Subcutaneous abdominal adipose tissue (tissue), 5 donors: ENCODE results near the gene CNDP1.

Experiments used
- H3K27ac ChIP-seq: one replicate; pipeline ENCODE4 v1.7.0; 2013; ENCODE audit warnings: low read depth, mild to moderate bottlenecking, inconsistent platforms, low read length, moderate library complexity
- H3K27me3 ChIP-seq, 5 donors: one replicate each; pipeline ENCODE4 v1.7.0; 2013; ENCODE audit warnings: low read length in 5 of 5, inconsistent platforms in 1 of 5; ENCODE audit not compliant: control insufficient read depth in 5 of 5, insufficient read depth in 4 of 5
- H3K36me3 ChIP-seq, 5 donors: one replicate each; pipeline ENCODE4 v1.7.0; 2013; ENCODE audit warnings: low read length in 5 of 5; ENCODE audit not compliant: control insufficient read depth in 5 of 5, insufficient read depth in 5 of 5
- H3K4me1 ChIP-seq, 5 donors: one replicate each; pipeline ENCODE4 v1.7.0; 2013; ENCODE audit warnings: low read length in 5 of 5, mild to moderate bottlenecking in 3 of 5, moderate library complexity in 1 of 5; ENCODE audit not compliant: control insufficient read depth in 5 of 5, insufficient read depth in 5 of 5
- H3K4me3 ChIP-seq, 5 donors: one replicate each; pipeline ENCODE4 v1.7.0; 2013; ENCODE audit warnings: low read length in 5 of 5, low read depth in 1 of 5
- H3K9ac ChIP-seq, 5 donors: one replicate each; pipeline ENCODE4 v1.7.0; 2013; ENCODE audit warnings: low read length in 5 of 5, mild to moderate bottlenecking in 4 of 5, moderate library complexity in 3 of 5
- H3K9me3 ChIP-seq, 5 donors: one replicate each; pipeline ENCODE4 v1.7.0; 2013; ENCODE audit warnings: low read length in 5 of 5; ENCODE audit not compliant: control insufficient read depth in 5 of 5
- donor health status: healthy.
- donor health status: healthy.
- donor health status: healthy.
- donor health status: healthy.
- donor health status: healthy.

Gene CNDP1

DNA sequence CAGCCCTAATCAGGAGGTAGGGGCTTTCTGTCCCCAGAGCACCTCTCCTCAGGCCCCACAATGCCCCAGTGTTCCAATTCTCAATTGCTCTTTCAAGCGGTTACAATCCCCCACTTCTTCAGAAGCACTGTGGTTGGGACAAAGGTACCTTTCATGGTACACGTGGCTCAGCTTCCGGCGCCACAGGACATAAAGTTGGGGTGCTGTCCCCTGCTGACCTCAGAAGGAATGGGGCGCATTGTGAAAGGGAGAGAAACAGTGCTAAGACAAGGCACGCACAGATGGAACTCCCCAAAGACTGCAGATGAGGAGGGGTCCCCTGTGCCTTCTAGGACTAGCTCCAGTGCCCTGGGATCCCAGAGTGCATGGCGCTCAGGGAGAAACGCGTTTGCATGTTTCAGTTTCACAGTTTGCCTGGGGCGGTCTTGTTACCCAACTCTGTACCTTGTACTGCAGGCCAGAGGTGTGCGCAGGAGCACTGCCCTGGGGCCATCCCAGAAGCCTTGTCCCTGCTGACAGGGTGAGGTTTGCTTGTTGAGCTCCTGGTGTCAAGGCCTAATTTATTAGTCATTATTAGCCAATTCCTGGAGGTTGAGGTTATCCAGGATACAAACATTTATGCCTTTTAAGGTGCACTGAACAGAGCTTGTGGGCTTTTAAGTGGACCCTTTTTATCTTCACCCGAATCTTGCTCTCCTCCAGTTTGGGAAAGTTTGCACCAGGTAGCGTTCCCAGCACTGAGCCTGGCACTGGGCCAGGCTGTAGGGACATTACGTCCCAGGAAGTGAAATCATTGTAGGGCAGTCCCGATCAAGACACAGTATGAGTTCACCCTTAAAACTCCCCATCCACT, 7.6 kb downstream of the CNDP1 start:
- H3K9ac ChIP-seq = no peak overlapping the region
- H3K4me1 ChIP-seq = peaks cover 0 to 18% (median 10%) of the 10 kb centered on the region in 5 donors
- H3K27me3 ChIP-seq = peaks cover 4 to 16% (median 6%) of the 10 kb centered on the region in 5 donors
- H3K4me3 ChIP-seq = no peak overlapping the region
- H3K27ac ChIP-seq = no peak overlapping the region
- H3K36me3 ChIP-seq = no peaks in the 10 kb centered on the region
- H3K9me3 ChIP-seq = no peaks in the 10 kb centered on the region

DNA sequence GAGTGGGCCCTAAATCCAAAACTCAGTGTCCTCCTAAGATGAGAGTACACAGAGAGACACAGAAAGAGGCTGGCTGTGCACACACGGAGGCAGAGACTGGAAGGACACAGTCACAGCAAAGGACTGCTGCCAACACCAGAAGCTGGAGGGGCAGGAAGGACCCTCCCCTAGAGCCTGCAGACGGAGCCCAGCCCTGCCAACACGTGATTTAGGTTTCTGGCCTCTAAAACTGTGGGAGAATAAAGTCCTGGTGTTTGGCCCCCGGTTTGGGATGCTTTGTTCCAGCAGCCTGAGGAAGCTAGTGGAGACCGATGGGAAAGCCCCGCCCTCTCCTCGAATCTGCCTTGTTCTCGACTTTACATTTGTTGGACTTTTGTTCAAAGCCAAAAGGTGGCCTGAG, 10.6 kb downstream of the CNDP1 start:
- Histone ChIP-seq H3K27ac (peak overlapping the region; percentile 2), H3K9ac (no peak overlapping the region), H3K4me3 (no peak overlapping the region), H3K36me3 (no peaks in the 10 kb centered on the region), H3K27me3 (peaks cover 4 to 16% (median 6%) of the 10 kb centered on the region in 5 donors), H3K9me3 (peaks cover 0 to 9% (median 3%) of the 10 kb centered on the region in 5 donors), H3K4me1 (peaks cover 0 to 26% (median 16%) of the 10 kb centered on the region in 5 donors)

DNA sequence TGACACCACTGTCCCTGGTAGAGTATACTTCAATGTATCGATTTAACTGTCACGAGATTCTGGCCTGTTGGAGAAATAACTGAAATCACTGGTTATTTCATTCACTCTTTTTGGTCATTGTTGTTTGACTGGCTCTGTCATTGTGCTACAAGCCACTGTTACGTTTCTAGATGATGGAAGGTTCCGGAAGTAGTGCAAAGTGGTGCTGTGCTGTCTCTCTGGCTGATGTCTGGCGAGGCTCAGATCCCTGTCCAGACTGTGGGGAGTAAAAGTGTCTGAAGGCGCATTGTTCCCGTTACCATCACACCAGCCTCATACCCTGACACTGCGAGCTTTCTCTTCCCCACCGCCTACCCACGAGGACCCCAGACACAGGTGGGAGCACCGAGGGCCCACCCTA, 11.7 kb downstream of the CNDP1 start:
- peaks cover 0 to 10% (median 3%) of the 10 kb centered on the region in 5 donors for H3K9me3 ChIP-seq
- H3K27me3 ChIP-seq = peaks cover 3 to 12% (median 3%) of the 10 kb centered on the region in 5 donors
- H3K4me1 ChIP-seq = peaks cover 0 to 26% (median 16%) of the 10 kb centered on the region in 5 donors
- no peaks in the 10 kb centered on the region for H3K36me3 ChIP-seq
- peak overlapping the region in 1 of 5 donors; percentile 28 for H3K9ac ChIP-seq
- no peak overlapping the region for H3K4me3 ChIP-seq
- H3K27ac ChIP-seq = peak overlapping the region; percentile 75

DNA sequence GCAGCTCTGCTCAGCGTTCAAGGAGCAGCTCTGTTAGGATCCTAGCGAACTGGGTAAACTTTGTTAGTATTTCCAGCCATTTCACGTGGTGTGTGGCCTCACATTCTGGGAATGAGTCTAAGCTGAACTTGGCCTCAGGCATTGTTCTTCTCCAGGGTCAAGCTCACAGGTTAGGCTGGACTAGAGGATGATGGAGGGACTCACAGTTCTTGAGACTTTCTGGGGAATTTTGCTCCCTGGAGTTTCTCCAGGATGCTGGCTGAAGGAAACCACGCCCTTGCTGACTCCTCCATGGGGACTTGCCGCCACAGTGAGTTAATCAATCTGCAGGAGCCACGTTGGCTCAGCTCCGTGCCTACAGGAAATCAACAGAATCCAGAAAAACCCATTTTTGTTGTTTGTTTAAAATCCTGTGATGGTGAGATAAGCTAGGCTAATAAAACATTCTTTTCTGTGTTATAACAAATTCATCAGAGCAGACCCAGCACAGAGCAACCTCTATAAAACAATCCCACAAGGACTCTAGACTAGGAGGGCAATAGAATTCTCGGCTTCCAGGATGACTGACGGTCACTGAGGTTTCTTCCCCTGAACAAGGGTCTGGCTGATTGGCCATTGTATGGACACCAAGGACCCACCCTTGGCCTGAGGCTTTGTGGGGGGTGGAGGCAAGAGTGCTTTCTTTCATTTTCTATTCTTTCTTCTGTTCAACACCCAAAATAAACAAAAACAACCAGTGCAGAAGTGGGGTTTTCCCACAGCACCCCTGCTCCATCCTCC, 12.6 kb downstream of the CNDP1 start:
- Histone ChIP-seq H3K9me3 (peaks cover 0 to 10% (median 3%) of the 10 kb centered on the region in 5 donors), H3K4me1 (peaks cover 0 to 26% (median 16%) of the 10 kb centered on the region in 5 donors), H3K27me3 (peaks cover 0 to 9% (median 2%) of the 10 kb centered on the region in 5 donors), H3K27ac (peak overlapping the region; percentile 75), H3K4me3 (no peak overlapping the region), H3K9ac (peak overlapping the region in 1 of 5 donors; percentile 13), H3K36me3 (no peaks in the 10 kb centered on the region)

DNA sequence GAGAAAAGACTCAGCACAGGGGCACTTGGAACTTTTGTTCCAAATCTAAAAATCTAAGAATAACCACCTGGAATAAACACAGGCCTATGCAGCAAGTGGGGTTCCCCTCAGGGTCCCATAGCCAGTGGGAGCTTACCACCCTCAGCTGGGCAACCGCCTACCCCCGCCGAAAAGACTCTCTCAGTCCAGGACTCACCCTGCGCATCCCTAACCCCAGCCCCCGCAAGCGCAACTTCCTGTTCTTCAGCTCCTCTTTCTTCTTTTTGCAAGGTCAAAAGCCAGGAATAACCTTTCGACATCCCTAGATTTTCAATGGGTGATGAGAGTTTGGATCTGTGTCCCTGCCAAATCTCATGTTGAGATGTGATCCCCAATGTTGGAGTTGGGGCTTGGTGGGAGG, 13.6 kb downstream of the CNDP1 start:
- Histone ChIP-seq H3K27ac (peak overlapping the region; percentile 75), H3K36me3 (no peaks in the 10 kb centered on the region), H3K9ac (no peak overlapping the region), H3K9me3 (peaks cover 0 to 10% (median 3%) of the 10 kb centered on the region in 5 donors), H3K4me1 (peaks cover 0 to 26% (median 16%) of the 10 kb centered on the region in 5 donors), H3K27me3 (peaks cover 0 to 8% (median 2%) of the 10 kb centered on the region in 5 donors), H3K4me3 (no peak overlapping the region)

DNA sequence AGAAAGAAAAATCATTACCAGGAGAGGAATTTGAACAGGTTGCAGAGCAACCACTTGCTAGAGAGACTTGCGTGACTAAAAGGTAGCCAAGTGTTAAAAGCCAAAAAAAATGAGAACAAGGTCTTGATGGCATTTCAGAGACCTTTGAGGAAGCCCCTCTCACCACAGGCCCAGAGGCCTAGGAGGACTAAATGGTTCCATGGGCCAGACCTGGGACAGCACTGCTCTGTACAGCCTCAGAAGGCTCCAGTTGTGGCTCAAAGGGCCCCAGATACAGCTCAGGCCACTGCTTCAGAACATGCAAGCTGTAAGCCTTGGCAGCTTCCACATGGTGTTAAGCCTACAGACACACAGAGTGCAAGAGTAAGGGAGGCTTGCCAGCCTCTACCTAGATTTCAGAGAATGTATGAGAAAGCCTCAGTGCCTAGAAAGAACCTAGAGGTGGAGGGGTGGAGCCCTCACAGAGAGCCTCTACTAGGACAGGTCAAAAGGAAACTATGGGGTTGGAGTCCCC, 15.3 kb downstream of the CNDP1 start:
- peaks cover 0 to 10% (median 3%) of the 10 kb centered on the region in 5 donors for H3K9me3 ChIP-seq
- H3K4me1 ChIP-seq = peaks cover 0 to 26% (median 16%) of the 10 kb centered on the region in 5 donors
- peaks cover 0 to 16% (median 4%) of the 10 kb centered on the region in 5 donors for H3K27me3 ChIP-seq
- H3K27ac ChIP-seq = no peak overlapping the region
- no peak overlapping the region for H3K4me3 ChIP-seq
- no peak overlapping the region for H3K9ac ChIP-seq
- H3K36me3 ChIP-seq = no peaks in the 10 kb centered on the region

DNA sequence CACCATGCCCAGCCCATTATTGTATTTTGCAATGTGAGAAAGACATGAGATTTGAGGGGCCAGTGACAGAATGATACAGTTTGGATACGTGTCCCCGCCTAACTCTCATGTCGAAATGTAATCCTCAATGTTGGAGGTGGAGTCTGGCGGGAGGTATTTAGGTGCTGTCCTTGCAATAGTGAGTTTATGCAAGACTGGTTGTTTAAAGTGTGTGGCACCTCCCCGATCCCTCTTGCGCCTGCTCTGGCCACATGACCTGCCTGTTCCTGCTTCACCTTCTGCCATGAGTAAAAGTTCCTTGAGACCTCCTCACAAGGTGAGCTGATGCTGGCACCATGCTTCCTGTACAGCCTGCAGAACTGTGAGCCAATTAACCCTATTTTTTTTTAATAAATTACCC, 16.6 kb downstream of the CNDP1 start:
- H3K9ac ChIP-seq = no peak overlapping the region
- H3K4me3 ChIP-seq = no peak overlapping the region
- H3K27me3 ChIP-seq = peaks cover 0 to 15% (median 8%) of the 10 kb centered on the region in 5 donors
- H3K9me3 ChIP-seq = peaks cover 0 to 10% (median 3%) of the 10 kb centered on the region in 5 donors
- H3K36me3 ChIP-seq = no peaks in the 10 kb centered on the region
- H3K27ac ChIP-seq = no peak overlapping the region
- peaks cover 0 to 20% (median 16%) of the 10 kb centered on the region in 5 donors for H3K4me1 ChIP-seq

DNA sequence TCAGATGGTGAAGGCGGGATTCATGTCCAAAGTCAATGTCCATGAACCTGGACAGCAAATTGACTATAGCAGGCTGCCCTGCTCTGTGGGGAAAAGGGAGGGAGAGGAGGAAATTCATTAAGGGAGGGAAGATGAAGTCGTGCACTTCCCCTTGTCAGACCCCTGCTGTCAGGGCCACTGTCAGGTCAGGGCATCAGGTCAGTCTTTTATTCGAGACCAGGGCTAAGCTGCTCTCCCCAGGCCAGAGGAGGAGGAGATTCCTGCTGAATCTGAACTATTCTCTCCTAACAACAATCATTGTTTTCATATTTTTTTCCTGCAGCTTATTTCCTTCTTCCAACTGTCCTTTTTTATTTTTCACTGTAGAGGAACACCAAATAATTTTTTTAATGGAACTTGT, 17.2 kb downstream of the CNDP1 start:
- Histone ChIP-seq H3K9ac (no peak overlapping the region), H3K4me3 (no peak overlapping the region), H3K9me3 (peaks cover 0 to 10% (median 3%) of the 10 kb centered on the region in 5 donors), H3K27me3 (peaks cover 0 to 15% (median 8%) of the 10 kb centered on the region in 5 donors), H3K36me3 (no peaks in the 10 kb centered on the region), H3K27ac (no peak overlapping the region), H3K4me1 (peaks cover 0 to 15% (median 10%) of the 10 kb centered on the region in 5 donors)

DNA sequence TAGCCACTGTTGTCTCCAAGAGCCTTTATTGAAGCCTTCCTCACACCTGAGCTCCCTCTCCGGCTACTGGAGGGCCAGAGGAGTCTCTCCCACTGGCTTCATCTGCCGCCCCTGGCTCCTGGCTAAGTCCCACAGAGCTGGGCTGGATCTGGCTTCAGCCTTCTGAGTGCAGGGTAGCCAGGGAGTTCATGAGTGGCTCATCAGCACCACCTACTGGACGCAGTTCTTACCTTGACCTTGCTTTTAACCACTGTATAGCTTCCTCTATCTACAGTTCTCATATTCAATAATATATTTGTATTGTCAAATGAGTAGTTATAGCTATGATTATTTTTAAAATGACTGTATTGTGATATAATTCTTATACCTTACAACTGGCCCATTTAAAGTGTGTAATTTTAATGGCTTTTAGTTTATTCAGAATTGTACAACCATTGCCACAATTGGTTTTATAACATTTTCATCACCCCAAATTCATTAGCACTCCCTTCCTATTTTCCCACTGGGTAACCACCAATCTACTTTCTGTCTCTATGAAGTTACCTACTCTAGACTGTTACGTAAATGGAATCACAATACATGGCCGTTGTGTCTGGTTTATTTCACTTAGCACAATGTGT, 17.7 kb downstream of the CNDP1 start:
- Histone ChIP-seq H3K27ac (no peak overlapping the region), H3K4me1 (peaks cover 0 to 9% (median 4%) of the 10 kb centered on the region in 5 donors), H3K4me3 (no peak overlapping the region), H3K9ac (no peak overlapping the region), H3K9me3 (peaks cover 0 to 10% (median 3%) of the 10 kb centered on the region in 5 donors), H3K27me3 (peaks cover 0 to 15% (median 8%) of the 10 kb centered on the region in 5 donors), H3K36me3 (no peaks in the 10 kb centered on the region)
